ENCODE results near the gene TSTD1. TPM values are rescaled to one million over a fixed set of nuclear protein-coding genes. Genes with fewer than 3 reads are reported as not detected.

Gene TSTD1
- total RNA-seq, 1 experiment from 2014 or later: 116 TPM

DNA sequence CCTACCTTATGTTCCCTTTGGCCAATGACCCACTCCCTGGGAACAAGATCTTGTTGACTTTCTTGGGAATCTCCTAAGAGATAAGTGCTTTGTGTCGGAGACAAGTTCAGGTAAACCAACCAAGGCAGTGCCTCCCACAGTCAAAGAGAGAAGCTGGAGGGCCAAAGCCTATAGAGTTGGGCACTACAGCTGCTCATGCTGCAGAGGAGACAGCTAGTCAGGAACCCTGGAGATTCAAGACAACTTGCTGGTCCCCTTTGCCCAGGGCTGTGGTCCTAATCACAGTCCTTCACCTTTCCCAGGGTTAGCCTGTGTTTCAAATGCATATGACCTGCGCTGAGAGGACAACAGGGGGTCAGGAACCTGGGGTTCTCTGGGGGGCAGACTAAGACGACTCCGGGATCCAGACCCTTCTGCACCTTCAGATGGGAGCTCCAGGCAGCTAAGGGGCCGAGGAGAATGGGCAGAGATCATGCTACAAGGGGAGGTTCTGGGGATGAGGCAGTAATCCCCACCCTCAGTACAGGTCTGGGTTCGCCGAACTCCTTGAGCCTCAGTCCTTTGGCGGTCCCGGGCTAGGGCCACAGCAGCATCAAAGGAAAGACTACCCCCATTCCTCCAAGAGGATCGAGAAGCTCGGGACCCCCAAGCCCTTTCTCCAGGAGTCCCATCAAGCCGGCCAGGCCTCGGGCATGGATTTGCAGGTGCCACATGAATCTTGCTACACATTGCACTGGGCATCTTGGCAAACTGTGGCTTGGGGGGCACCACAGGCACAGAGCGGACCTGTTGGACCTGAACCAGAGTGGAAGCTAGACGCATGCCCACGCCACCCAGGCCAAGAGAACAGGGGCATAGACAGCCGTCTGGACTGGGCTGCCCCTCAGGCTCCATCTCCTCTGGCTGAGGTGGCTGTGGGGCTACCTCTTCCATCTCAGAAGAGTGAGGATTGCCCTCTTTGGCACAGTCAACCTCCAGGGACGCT is 9.0 kb upstream of the TSTD1 start:
- ChIA-PET CTCF (interaction anchor here (0.5 kb wide), 1 partner anchor 26 kb away, joined by 3 read pairs; no protein-coding TSS in a partner anchor), POLR2A (interaction anchor here (1.0 kb wide), 1 partner anchor 85 kb away, joined by 3 read pairs; the partner anchor contains the start of gene DEDD), RAD21 (ENCODE audit: low non-redundant PET in 1 of 2, low total read pairs in 2 of 2, uncharacterized antibody in 2 of 2, unreplicated experiment in 2 of 2) (no interaction called here)
- no peaks in the 10 kb centered on the region for H4K20me1 ChIP-seq (ENCODE audit: insufficient read depth)
- H3K36me3 ChIP-seq (ENCODE audit: control insufficient read depth in 1 of 2, insufficient read depth in 2 of 2, low read length in 2 of 2): peaks cover 0 to 3% of the 10 kb centered on the region in 2 experiments; a peak in 1 of 4 replicates
- no peak overlapping the region for H3K9ac ChIP-seq (ENCODE audit: low read length)
- H3K27ac ChIP-seq (ENCODE audit: low read depth, low read length): no peak overlapping the region
- H3K4me1 ChIP-seq (ENCODE audit: control insufficient read depth in 1 of 2, insufficient read depth in 2 of 2, low read length in 2 of 2): peaks cover 5 to 20% of the 10 kb centered on the region in 2 experiments; a peak in 2 of 4 replicates
- DNase-seq (ENCODE audit: low read depth, low spot score): no peak
- no TSS peak for BruUV-seq (replicated peaks)
- no peaks in the 10 kb centered on the region for H3K9me2 ChIP-seq (ENCODE audit: insufficient read depth)
- no peak for ATAC-seq
- no peaks in the 10 kb centered on the region for H3K27me3 ChIP-seq (ENCODE audit: insufficient read depth, low read length)
- H3K4me2 ChIP-seq (ENCODE audit: low read length): no peak overlapping the region
- H3K4me3 ChIP-seq (replicated peaks in 1 of 2; ENCODE audit: low read depth in 1 of 2, low read length in 2 of 2): no peak overlapping the region
- TF ChIP-seq POLR2AphosphoS5 (IDR thresholded peaks at IDR 0.05; ENCODE audit: low read depth, low read length) (0 out of 2 replicates have a peak, but pooled peaks have one; percentile 12), ELF1 (IDR thresholded peaks at IDR 0.05; ENCODE audit: borderline replicate concordance, low read depth) (no peak)
- TF ChIP-seq, protein P1, sequence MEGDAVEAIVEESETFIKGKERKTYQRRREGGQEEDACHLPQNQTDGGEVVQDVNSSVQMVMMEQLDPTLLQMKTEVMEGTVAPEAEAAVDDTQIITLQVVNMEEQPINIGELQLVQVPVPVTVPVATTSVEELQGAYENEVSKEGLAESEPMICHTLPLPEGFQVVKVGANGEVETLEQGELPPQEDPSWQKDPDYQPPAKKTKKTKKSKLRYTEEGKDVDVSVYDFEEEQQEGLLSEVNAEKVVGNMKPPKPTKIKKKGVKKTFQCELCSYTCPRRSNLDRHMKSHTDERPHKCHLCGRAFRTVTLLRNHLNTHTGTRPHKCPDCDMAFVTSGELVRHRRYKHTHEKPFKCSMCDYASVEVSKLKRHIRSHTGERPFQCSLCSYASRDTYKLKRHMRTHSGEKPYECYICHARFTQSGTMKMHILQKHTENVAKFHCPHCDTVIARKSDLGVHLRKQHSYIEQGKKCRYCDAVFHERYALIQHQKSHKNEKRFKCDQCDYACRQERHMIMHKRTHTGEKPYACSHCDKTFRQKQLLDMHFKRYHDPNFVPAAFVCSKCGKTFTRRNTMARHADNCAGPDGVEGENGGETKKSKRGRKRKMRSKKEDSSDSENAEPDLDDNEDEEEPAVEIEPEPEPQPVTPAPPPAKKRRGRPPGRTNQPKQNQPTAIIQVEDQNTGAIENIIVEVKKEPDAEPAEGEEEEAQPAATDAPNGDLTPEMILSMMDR (IDR thresholded peaks at IDR 0.05 in 2 of 3, conservative IDR thresholded peaks at IDR 0.05 in 1 of 3; ENCODE audit: borderline replicate concordance in 1 of 3, insufficient read depth in 1 of 3, low read depth in 2 of 3, low read length in 2 of 3): no peak
- TF ChIP-seq, protein P2, sequence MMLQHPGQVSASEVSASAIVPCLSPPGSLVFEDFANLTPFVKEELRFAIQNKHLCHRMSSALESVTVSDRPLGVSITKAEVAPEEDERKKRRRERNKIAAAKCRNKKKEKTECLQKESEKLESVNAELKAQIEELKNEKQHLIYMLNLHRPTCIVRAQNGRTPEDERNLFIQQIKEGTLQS (IDR thresholded peaks at IDR 0.05): no peak
- TF ChIP-seq, protein P3, sequence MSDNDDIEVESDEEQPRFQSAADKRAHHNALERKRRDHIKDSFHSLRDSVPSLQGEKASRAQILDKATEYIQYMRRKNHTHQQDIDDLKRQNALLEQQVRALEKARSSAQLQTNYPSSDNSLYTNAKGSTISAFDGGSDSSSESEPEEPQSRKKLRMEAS (IDR thresholded peaks at IDR 0.05): no peak
- no peak overlapping the region for H2AFZ ChIP-seq (ENCODE audit: low read depth, low read length, poor library complexity, severe bottlenecking)
- intact Hi-C loops (cut with micrococcal nuclease): loop anchor here (5.0 kb wide), 1 partner anchor 70 kb away; the partner anchor contains the start of genes NIT1 and PFDN2
- H3K79me2 ChIP-seq (ENCODE audit: insufficient read depth, low read length): peaks cover 16% of the 10 kb centered on the region; the same call in 1 of the 2 replicates
- peaks cover 0 to 5% of the 10 kb centered on the region in 2 experiments; a peak in 1 of 4 replicates for H3K9me3 ChIP-seq (ENCODE audit: control insufficient read depth in 1 of 2, insufficient read depth in 1 of 2, low read depth in 1 of 2, low read length in 2 of 2)
